ENCODE measurements around the gene TTLL3.

TTLL3 gene

GRCh38 chr3:9778143-9779074, 31.7 kb upstream of the TTLL3 start:
- H3K4me3 ChIP-seq (ENCODE audit: low read length): no peak overlapping the region
- TF ChIP-seq ZNF274 (IDR thresholded peaks at IDR 0.05; ENCODE audit: low read depth, low read length): no peak

DNA sequence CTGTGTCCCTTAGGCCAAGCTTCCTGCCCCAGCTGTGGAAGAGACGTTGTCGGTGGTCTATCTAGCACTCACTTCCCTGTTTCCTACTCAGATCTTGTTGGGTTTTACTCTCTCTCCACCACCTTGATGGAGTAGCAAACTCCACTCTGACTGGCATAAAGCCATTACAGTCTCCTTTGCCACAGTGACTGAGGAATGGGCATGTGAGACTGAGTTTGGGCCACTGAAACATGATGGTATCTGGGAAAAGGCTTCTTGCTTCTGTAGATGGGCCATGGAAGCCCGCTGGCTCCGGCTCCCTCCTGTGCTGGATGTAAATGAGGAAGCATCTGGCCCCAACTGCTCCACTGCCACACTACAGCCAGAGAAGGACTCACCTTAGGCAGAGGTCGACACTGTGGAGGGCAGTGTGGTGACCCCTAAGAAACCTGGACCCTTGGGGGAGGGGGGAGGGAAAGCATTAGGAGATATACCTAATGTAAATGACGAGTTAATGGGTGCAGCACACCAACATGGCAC, 30.9 kb upstream of the TTLL3 start:
- H3K4me3 ChIP-seq (ENCODE audit: low read length): no peak overlapping the region
- TF ChIP-seq ZNF274 (IDR thresholded peaks at IDR 0.05; ENCODE audit: low read depth, low read length): no peak

DNA sequence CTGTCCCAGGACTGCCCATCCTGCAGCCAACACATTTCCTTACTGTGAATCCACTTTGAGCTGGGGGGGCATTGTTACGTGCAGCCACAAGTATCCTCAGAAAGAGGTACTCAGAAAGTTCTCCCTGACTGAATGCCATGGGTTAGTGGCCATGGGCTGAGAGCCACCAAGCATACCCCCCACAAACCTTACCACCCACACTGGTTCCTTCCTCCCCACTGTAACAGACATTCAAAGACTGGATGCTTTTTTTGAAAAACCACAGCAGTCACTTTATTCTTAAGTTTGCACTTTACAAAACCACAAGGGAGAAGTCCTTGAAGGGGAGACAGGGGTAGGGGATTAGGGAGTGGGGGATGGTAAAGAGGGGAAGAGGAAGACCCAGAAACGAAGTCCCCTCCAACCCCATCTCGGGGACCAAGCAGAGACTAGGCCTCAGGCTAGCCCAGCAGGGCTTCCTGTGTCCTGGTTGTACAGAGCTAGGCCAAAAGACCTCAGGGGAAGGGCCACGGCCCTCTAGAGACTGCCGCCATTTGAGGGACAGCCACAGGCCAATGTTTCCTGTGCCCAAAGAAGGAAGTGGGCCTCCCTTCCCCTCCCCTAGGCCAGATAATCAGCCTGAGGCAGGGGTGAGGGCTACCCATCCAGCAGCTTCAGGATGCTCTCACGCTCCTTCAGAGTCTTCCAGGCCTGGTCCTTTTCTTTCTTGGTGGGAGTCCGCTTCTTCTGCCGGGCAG, 30.2 kb upstream of the TTLL3 start:
- no peak overlapping the region for H3K4me3 ChIP-seq (ENCODE audit: low read length)
- TF ChIP-seq ZNF274 (IDR thresholded peaks at IDR 0.05; ENCODE audit: low read depth, low read length): no peak

GRCh38 chr3:9780458-9780812, 29.6 kb upstream of the TTLL3 start:
- H3K4me3 ChIP-seq (ENCODE audit: low read length): no peak overlapping the region
- TF ChIP-seq ZNF274 (IDR thresholded peaks at IDR 0.05; ENCODE audit: low read depth, low read length): no peak

GRCh38 chr3:9780910-9781309, 29.2 kb upstream of the TTLL3 start:
- H3K4me3 ChIP-seq (ENCODE audit: low read length): no peak overlapping the region
- TF ChIP-seq ZNF274 (IDR thresholded peaks at IDR 0.05; ENCODE audit: low read depth, low read length): no peak

GRCh38 chr3:9781551-9781950, 28.5 kb upstream of the TTLL3 start:
- no peak for TF ChIP-seq ZNF274 (IDR thresholded peaks at IDR 0.05; ENCODE audit: low read depth, low read length)

GRCh38 chr3:9781978-9782603, 28.0 kb upstream of the TTLL3 start:
- TF ChIP-seq ZNF274 (IDR thresholded peaks at IDR 0.05; ENCODE audit: low read depth, low read length): no peak
- no peak overlapping the region for H3K4me3 ChIP-seq (ENCODE audit: low read length)

More at GRCh38 chr3:9781551-9781950, 28.5 kb upstream of the TTLL3 start:
- no peak overlapping the region for H3K4me3 ChIP-seq (ENCODE audit: low read length)

DNA sequence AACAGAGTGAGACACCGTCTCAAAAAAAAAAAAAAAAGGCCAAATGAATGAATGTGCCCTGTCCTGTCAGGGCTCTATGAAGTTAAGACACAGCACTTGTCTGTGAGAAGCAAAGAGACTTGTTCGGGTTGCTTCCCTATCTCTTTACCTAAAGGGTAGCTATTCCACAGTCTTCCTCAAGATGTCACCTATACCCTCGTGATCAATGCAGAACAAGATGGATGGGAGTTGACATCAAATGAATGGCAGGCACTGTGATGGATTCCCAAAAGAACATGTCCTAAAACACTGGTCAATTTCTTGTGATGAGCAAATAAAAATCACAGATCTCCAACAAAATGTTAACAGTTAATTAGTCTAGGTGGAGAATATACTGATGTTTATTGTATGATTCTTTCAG, 27.3 kb upstream of the TTLL3 start:
- H3K4me3 ChIP-seq (ENCODE audit: low read length): no peak overlapping the region
- TF ChIP-seq ZNF274 (IDR thresholded peaks at IDR 0.05; ENCODE audit: low read depth, low read length): no peak

GRCh38 chr3:9783954-9784353, 26.1 kb upstream of the TTLL3 start:
- no peak for TF ChIP-seq ZNF274 (IDR thresholded peaks at IDR 0.05; ENCODE audit: low read depth, low read length)
- no peak overlapping the region for H3K4me3 ChIP-seq (ENCODE audit: low read length)

GRCh38 chr3:9784965-9785364, 25.1 kb upstream of the TTLL3 start:
- no peak for TF ChIP-seq ZNF274 (IDR thresholded peaks at IDR 0.05; ENCODE audit: low read depth, low read length)

GRCh38 chr3:9785602-9786001, 24.5 kb upstream of the TTLL3 start:
- no peak for TF ChIP-seq ZNF274 (IDR thresholded peaks at IDR 0.05; ENCODE audit: low read depth, low read length)

More at GRCh38 chr3:9784965-9785364, 25.1 kb upstream of the TTLL3 start:
- H3K4me3 ChIP-seq (ENCODE audit: low read length): no peak overlapping the region

DNA sequence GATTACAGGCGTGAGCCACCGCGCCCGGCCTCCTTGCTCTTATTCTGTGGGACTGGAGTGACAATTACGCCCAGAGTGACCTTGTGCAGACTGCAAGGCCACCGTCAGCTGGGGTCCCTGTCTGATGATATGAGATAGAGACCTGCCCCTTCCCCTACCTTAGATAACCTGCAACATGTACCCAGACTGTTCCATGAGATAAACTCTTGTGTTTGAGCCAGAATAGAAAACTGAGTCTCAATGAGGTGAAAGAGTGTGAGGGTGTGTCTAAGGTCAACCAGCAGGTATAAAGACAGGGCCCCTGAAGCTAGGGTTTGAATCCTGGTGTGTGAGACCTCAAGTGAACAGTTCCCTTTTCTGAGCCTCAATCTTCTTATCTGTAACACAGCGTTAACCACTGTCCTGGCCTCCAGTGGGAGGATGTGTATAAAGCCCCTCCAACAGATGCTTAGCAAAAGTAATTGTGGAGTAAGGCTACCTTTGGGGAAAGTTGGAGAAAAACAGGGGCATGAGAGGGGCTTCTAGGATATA, 23.8 kb upstream of the TTLL3 start:
- no peak overlapping the region for H3K4me3 ChIP-seq (ENCODE audit: low read length)
- no peak for TF ChIP-seq ZNF274 (IDR thresholded peaks at IDR 0.05; ENCODE audit: low read depth, low read length)

More at GRCh38 chr3:9785602-9786001, 24.5 kb upstream of the TTLL3 start:
- H3K4me3 ChIP-seq (ENCODE audit: low read length): no peak overlapping the region

- TF ChIP-seq ZNF274 (IDR thresholded peaks at IDR 0.05; ENCODE audit: low read depth, low read length): no peak
Measured at GRCh38 chr3:9786825-9787669, 23.0 kb upstream of the TTLL3 start.

More at GRCh38 chr3:9786825-9787669, 23.0 kb upstream of the TTLL3 start:
- no peak overlapping the region for H3K4me3 ChIP-seq (ENCODE audit: low read length)

Measured in GM08714 (cell line).